ENCODE measurements around the gene NBPF4.

NBPF4 gene

DNA sequence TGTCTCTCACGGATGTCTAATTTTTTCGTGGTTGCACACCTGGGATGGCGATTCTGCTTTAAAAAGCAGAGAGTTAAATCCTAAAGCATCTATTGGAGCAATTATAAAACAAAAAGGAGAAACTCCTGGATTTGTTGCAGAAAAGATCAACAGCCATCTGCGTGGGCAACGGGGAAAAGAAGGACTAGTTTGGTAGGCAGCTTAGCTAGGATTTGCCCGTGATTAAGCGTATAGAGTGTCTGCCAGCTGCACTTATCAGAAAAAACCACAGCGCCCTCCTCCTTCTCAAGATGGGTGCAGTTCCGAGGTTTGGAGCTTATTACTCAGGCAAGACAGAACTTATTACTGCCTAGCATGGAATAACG, 43.2 kb downstream of the NBPF4 start:
- TF ChIP-seq, protein P1, sequence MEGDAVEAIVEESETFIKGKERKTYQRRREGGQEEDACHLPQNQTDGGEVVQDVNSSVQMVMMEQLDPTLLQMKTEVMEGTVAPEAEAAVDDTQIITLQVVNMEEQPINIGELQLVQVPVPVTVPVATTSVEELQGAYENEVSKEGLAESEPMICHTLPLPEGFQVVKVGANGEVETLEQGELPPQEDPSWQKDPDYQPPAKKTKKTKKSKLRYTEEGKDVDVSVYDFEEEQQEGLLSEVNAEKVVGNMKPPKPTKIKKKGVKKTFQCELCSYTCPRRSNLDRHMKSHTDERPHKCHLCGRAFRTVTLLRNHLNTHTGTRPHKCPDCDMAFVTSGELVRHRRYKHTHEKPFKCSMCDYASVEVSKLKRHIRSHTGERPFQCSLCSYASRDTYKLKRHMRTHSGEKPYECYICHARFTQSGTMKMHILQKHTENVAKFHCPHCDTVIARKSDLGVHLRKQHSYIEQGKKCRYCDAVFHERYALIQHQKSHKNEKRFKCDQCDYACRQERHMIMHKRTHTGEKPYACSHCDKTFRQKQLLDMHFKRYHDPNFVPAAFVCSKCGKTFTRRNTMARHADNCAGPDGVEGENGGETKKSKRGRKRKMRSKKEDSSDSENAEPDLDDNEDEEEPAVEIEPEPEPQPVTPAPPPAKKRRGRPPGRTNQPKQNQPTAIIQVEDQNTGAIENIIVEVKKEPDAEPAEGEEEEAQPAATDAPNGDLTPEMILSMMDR (IDR thresholded peaks at IDR 0.05; ENCODE audit: insufficient read depth, low read depth, low read length, missing control alignments): peak; percentile 44
- peak overlapping the region; percentile 89 for H3K4me3 ChIP-seq (ENCODE audit: low read length)
- peak; percentile 91 for DNase-seq (ENCODE audit: low read depth)

DNA sequence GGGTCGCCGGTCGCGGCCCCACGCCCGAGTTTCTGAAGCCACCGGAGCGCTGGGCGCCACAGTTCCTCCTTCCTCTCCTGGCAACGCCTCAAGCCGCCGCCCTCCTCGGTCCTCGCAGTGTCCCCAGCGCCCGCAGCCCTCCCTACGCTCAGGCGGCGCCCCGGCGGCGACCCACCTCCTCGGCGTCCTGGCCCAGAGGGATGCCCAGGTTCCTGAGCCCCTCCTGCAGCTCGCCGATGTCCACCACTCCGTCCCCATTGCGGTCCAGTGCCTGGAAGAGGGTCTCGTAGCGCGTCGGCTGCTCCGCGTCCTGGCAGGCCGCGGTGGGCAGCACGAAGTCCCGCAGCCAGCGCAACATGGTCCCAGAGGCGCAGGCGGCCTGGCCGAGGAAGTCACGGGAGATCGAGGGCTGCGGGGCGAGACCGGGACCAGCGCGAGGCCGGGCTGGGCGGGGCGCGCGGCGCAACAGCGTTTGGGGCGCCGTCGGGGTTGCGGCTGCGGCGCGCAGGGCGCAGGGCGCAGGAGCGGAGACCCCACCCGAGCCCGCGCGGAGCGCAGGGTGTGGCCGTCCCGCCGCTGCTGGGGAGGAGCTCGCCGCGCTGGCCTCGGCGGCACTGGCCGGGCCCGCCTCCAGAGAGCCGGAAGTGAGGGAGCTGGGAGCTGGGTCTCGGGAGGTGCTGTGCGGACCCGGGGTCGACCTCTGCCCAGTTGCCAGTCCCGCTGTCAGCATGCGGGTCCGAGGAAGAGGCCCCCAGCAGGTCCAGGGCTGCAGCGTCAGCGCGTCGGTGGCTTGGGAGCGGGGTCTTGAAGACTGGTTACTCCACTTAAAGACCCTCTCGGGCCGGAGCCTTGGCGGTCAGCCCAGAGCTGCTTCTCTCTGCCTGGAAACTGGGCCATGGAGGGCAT, 43.8 kb downstream of the NBPF4 start, which contains the start of gene SLC25A24:
SLC25A24 (minus strand) TSS at position 563 of the 906 bp plus-strand sequence; CDS start at position 358, 205 bp downstream.
- TF ChIP-seq, protein P1 (IDR thresholded peaks at IDR 0.05; ENCODE audit: insufficient read depth, low read depth, low read length, missing control alignments): no peak
- peak within 1 kb of the TSS; percentile 89 for H3K4me3 ChIP-seq (ENCODE audit: low read length)
- DNase-seq (ENCODE audit: low read depth): peak; percentile 76

DNA sequence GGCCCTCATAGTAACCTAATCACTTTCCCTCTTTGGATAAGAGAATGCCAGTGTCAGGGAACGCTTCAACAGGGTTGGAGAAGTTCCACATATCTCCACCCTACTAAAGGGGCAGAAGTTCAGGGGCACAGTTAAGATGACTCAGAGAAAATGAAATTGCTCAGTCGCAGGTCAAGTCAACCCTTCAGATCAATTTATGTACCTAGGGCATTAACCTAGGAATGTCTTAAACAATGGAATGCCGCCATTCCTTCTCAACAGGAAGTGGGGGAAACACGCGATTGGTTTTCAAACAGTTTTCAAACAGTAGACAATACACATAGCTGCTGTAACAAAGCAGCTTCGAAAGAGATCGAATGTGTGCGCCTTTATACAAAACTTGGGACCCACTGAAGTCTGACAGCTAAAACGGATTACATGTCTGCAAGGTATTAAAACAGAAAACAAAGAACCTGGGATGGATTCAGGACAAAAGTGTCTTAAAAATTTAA, 44.6 kb downstream of the NBPF4 start:
- TF ChIP-seq, protein P1 (IDR thresholded peaks at IDR 0.05; ENCODE audit: insufficient read depth, low read depth, low read length, missing control alignments): no peak
- DNase-seq (ENCODE audit: low read depth): peak; percentile 40
- peak overlapping the region; percentile 83 for H3K4me3 ChIP-seq (ENCODE audit: low read length)

DNA sequence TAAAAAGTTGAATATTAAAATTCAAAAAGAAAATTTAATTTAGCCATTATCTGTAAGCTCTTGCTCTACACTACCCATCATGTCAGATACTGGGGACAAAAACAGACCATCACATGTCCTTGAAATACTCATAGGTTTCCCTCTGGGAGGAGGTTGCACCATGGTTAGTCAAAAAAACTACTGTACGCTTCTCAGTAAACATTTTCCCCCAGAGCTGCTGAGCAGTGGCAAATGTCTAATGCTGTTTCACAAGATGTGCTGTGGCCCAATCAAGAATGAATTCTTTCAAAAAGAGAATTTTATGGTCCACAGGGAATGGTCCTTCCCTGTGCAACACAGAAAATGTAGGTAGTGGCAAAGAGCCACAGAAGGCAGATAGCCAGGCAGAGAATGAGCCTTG, 49.8 kb downstream of the NBPF4 start:
- DNase-seq (ENCODE audit: low read depth): no peak
- TF ChIP-seq, protein P1 (IDR thresholded peaks at IDR 0.05; ENCODE audit: insufficient read depth, low read depth, low read length, missing control alignments): no peak
- H3K4me3 ChIP-seq (ENCODE audit: low read length): no peak overlapping the region

DNA sequence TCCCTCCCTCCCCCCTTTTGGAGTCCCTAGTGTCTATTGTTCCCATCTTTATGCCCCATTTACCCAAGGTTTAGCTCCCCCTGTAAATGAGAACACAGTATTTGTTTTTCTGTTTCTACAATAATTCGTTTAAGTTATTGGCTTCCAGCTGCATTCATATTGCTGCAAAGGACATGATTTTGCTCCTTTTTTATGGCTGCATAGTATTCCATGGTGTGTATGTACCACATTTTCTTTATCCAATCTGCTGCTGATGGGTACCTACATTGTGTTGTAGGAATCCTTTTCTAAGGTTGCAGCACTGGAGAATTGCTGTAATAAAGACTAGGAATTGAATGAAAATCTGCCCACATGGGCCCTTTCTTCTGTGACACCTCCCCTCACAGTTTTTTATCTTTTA, 50.5 kb downstream of the NBPF4 start:
- H3K4me3 ChIP-seq (ENCODE audit: low read length): no peak overlapping the region
- DNase-seq (ENCODE audit: low read depth): no peak
- TF ChIP-seq, protein P1 (IDR thresholded peaks at IDR 0.05; ENCODE audit: insufficient read depth, low read depth, low read length, missing control alignments): no peak

DNA sequence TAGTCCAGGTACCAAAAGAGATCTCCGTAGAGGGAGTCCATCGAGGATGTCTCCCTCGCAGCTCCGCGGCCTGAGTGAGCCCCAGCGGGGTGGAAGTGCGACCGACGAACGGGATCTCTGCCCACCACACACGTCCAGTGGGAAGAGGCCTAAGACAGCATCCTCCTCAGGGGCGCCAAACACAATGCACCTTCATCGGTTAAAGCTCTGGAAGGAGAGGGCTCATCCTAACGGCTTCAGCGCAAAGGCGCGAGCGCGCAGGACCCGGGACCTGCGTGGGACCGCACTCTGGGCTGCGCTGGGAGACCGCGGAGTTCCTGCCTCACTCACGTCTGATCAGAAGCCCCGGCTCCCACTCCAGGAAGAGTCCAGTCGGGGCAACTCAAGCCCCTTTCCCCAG, 51.3 kb downstream of the NBPF4 start:
- no peak overlapping the region for H3K4me3 ChIP-seq (ENCODE audit: low read length)
- TF ChIP-seq, protein P1 (IDR thresholded peaks at IDR 0.05; ENCODE audit: insufficient read depth, low read depth, low read length, missing control alignments): no peak
- no peak for DNase-seq (ENCODE audit: low read depth)
